ENCODE results near the gene CRYBA2. TPM values are rescaled to one million over a fixed set of nuclear protein-coding genes. Genes with fewer than 3 reads are reported as not detected.

CRYBA2 gene
- total RNA-seq, 1 experiment from 2014 or later, result not detected

DNA sequence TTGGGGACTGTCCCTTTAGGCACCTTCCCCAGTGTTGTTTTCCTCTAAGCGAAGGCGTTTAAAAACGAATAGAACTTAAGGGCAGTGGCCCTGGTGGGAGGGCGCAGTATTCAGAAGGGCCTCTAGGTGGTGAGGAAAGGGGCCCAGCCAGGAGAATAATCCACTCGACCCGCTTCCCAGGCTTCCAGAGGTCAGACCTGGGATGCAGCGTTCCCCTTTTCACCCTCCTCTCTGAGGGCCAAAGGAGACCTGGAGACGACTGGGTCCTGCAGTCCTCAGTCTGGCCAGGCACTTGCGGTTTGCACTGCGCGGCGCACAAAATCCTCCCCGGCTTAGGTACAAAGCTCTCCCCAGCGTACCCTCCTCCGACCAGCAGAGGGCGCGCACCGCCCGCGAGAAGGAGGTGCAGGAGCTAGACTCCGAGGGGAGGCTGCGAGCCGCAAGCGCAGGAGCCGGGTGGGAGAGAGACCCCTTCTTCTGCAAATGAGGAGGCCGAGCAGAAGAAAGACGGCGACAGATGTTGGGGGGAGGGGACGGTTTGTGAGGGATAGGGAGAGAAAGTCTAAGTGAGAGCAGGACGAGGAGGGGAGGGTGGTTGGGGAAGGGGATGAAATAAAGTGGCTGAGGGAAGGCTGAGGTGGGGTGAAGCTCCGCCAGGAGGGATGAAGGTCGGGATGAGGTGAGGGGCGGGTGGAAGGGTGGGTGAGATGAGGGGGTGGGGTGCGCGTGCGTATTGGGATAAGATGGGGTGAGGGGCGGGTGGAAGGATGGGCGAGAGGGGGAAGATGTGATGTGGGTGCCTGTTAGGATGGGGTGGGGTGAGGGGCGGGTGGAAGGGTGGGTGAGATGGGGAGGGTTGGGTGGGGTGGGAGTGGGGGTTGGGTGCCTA, 13.1 kb downstream of the CRYBA2 start:
- H3K27ac ChIP-seq, result no peak overlapping the region
- H3K9me2 ChIP-seq (ENCODE audit: insufficient read depth), result no peaks in the 10 kb centered on the region

DNA sequence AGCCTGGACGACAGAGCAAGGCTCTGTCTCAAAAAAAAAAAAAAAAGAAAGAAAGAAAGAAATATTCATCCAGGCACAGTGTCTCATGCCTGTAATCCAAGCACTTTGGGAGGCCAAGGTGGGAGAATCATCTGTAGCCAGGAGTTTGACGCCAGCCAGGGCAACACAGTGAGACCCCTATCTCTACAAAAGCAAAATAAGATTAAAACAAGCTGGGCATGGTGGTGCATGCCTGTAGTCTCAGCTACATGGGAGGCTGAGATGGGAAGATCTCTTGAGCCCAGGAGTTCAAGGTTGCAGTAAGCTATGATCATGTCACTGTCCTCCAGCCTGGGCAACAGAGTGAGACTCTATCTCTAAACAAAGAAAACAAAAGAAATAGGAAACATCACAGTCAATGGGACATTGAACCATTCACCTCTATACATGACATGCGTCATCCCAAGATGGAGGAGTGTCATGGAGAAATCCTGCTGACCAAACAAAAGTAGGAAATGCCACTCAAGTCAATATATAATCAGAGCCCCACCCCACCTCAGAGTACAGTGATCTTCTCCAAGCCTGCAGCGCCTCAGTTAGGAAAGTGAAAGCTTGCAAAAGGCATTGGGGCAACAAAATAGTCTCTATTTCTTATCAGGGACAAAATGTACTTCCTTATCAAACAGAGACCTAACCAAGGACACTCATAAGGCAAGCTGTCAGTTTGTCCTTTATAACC, 18.0 kb downstream of the CRYBA2 start:
- H4K20me1 ChIP-seq (ENCODE audit: insufficient read depth), result no peaks in the 10 kb centered on the region
- no peaks in the 10 kb centered on the region for H3K36me3 ChIP-seq (ENCODE audit: low read depth)
- H3F3A ChIP-seq (ENCODE audit: insufficient read depth, low read depth), result no peaks in the 10 kb centered on the region
- H3K4me3 ChIP-seq, result no peak overlapping the region
- no TSS peak for BruUV-seq (replicated peaks)
- H3K9me2 ChIP-seq (ENCODE audit: insufficient read depth), result no peaks in the 10 kb centered on the region
- CTCF ChIA-PET, result no interaction called here
- no peaks in the 10 kb centered on the region for H3K9me3 ChIP-seq (ENCODE audit: insufficient read depth, low read depth)
- POLR2A ChIA-PET (ENCODE audit: unreplicated experiment), result no interaction called here
- no peak overlapping the region for H2AFZ ChIP-seq
- TF ChIP-seq EZH2 (IDR thresholded peaks at IDR 0.05; ENCODE audit: low read depth), result no peak
- TF ChIP-seq, protein P1, sequence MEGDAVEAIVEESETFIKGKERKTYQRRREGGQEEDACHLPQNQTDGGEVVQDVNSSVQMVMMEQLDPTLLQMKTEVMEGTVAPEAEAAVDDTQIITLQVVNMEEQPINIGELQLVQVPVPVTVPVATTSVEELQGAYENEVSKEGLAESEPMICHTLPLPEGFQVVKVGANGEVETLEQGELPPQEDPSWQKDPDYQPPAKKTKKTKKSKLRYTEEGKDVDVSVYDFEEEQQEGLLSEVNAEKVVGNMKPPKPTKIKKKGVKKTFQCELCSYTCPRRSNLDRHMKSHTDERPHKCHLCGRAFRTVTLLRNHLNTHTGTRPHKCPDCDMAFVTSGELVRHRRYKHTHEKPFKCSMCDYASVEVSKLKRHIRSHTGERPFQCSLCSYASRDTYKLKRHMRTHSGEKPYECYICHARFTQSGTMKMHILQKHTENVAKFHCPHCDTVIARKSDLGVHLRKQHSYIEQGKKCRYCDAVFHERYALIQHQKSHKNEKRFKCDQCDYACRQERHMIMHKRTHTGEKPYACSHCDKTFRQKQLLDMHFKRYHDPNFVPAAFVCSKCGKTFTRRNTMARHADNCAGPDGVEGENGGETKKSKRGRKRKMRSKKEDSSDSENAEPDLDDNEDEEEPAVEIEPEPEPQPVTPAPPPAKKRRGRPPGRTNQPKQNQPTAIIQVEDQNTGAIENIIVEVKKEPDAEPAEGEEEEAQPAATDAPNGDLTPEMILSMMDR (conservative IDR thresholded peaks at IDR 0.05), result no peak
- no peak for DNase-seq
- H3K4me2 ChIP-seq, result no peak overlapping the region
- H3K4me1 ChIP-seq (replicated peaks; ENCODE audit: insufficient read depth), result no peaks in the 10 kb centered on the region
- H3K27me3 ChIP-seq (ENCODE audit: insufficient read depth, low read depth), result 0 out of 2 replicates have a peak, but pooled peaks cover 6% of the 10 kb centered on the region
- no peaks in the 10 kb centered on the region for H3K79me2 ChIP-seq (ENCODE audit: low read depth)
- intact Hi-C loops (cut with micrococcal nuclease; ENCODE audit: unreplicated experiment), result loop anchor here (5.0 kb wide), 1 partner anchor 123 kb away; no protein-coding TSS in a partner anchor
- H3K27ac ChIP-seq, result no peak overlapping the region

More for the DNA sequence above, 13.1 kb downstream of the CRYBA2 start:
- no peaks in the 10 kb centered on the region for H4K20me1 ChIP-seq (ENCODE audit: insufficient read depth)
- peak overlapping the region; percentile 83 for H3K4me2 ChIP-seq
- H3K79me2 ChIP-seq (ENCODE audit: low read depth), result no peaks in the 10 kb centered on the region
- H3F3A ChIP-seq (ENCODE audit: insufficient read depth, low read depth), result no peaks in the 10 kb centered on the region
- TF ChIP-seq EZH2 (IDR thresholded peaks at IDR 0.05; ENCODE audit: low read depth), result no peak
- TF ChIP-seq, protein P1 (conservative IDR thresholded peaks at IDR 0.05), result peak; percentile 97
- ChIA-PET CTCF (interaction anchor here (0.6 to 1.2 kb wide), 14 partner anchors 14 to 462 kb away, joined by 3 to 10 read pairs (median 4); no protein-coding TSS in a partner anchor), POLR2A (ENCODE audit: unreplicated experiment) (no interaction called here)
- H2AFZ ChIP-seq, result peak overlapping the region; percentile 77
- H3K27me3 ChIP-seq (ENCODE audit: insufficient read depth, low read depth), result peaks cover 37% of the 10 kb centered on the region
- H3K36me3 ChIP-seq (ENCODE audit: low read depth), result no peaks in the 10 kb centered on the region
- BruUV-seq (replicated peaks), result no TSS peak
- DNase-seq, result peak; percentile 53 to 79
- no peaks in the 10 kb centered on the region for H3K9me3 ChIP-seq (ENCODE audit: insufficient read depth, low read depth)
- intact Hi-C loops (cut with micrococcal nuclease; ENCODE audit: unreplicated experiment), result loop anchor here (5.0 kb wide), 2 partner anchors 103 to 128 kb away; no protein-coding TSS in a partner anchor
- H3K4me3 ChIP-seq, result peak overlapping the region; percentile 51; the same call in 1 of the 2 replicates
- no peaks in the 10 kb centered on the region for H3K4me1 ChIP-seq (replicated peaks; ENCODE audit: insufficient read depth)

- no peak for DNase-seq
- Histone ChIP-seq H4K20me1 (ENCODE audit: insufficient read depth) (no peaks in the 10 kb centered on the region), H3K4me3 (no peak overlapping the region), H3K79me2 (ENCODE audit: low read depth) (no peaks in the 10 kb centered on the region), H3K9me2 (ENCODE audit: insufficient read depth) (no peaks in the 10 kb centered on the region), H3K9me3 (ENCODE audit: insufficient read depth, low read depth) (peaks cover 2% of the 10 kb centered on the region; the same call in 1 of the 2 replicates), H3K4me1 (replicated peaks; ENCODE audit: insufficient read depth) (no peaks in the 10 kb centered on the region), H2AFZ (no peak overlapping the region), H3K27me3 (ENCODE audit: insufficient read depth, low read depth) (no peaks in the 10 kb centered on the region), H3K27ac (no peak overlapping the region), H3K4me2 (no peak overlapping the region), H3K36me3 (ENCODE audit: low read depth) (no peaks in the 10 kb centered on the region), H3F3A (ENCODE audit: insufficient read depth, low read depth) (no peaks in the 10 kb centered on the region)
- BruUV-seq (replicated peaks), result no TSS peak
- ChIA-PET CTCF (no interaction called here), POLR2A (ENCODE audit: unreplicated experiment) (no interaction called here)
- TF ChIP-seq, protein P1 (conservative IDR thresholded peaks at IDR 0.05), result no peak
- no peak for TF ChIP-seq EZH2 (IDR thresholded peaks at IDR 0.05; ENCODE audit: low read depth)
- intact Hi-C loops (cut with micrococcal nuclease; ENCODE audit: unreplicated experiment), result no loop called here
These were observed 22.3 kb downstream of the CRYBA2 start for GRCh38 chr2:218970894-218971293.
